Hematopoietic multipotent progenitor cell treated with erythropoietin and hydrocortisone succinate and interleukin-3 and kit ligand, for 15 days (in vitro differentiated cells): ENCODE data around the gene OR6C76.

ENCODE experiments used
- DNase-seq: peaks from one replicate; pipeline ENCODE4 v3.0.0-alpha.2; 2015; ENCODE audit warnings: low spot score

Gene OR6C76

DNA sequence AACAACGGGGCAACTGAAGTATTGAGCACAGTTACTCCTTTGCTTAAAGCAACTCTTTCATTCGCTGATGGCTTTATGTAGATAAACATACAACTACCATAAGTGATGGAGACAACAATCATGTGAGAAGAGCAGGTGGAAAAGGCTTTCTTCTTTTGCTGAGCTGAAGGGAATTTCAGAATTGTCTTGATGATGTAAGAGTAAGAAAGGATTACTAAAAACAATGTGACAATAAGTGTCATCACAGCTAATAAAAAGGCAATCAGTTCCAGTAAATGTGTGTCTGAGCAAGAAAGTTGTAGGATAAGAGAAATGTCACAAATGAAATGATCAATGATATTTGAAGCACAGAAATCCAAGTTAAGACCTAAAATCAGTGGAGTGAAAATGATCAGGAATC, 43.2 kb downstream of the OR6C76 start:
- no peak for DNase-seq

DNA sequence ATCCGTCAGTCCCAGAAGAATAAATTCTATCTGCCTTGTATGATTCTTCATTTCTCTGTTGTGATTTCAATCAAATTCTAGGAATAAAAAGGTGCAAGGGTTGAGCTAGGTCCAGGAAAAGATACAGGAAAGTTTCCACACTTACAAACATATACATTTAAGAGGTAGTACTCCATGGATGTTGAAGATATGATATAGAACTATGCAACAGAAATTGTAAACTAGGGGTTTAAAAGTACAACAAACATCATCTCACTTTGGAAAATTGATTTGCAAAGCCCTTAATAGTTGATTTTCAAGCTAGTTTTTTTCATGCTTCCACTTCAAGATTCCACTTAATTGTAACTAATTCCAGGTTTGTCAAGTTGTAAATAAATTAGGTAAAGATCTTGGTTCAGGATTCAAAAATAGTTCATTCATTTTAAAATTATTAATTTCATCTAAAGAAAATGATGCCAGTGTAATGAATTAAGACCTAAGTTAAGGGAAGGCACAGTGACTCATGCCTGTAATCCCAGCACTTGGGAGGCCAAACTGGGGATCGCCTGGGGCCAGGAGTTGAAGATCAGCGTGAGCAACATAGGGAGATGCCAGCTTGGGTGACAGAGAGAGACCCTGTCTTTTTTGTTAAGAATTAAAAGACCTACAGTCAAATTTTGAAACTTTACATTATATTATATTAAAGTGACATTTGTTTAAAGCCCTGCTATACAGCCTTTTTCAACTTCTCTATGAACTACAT, 44.2 kb downstream of the OR6C76 start, which contains the start of gene OR6C70:
Gene OR6C70 (minus strand): TSS at position 51 of the 742 bp plus-strand sequence. CDS start 0 bp downstream, at position 51.
- DNase-seq: no peak

DNA sequence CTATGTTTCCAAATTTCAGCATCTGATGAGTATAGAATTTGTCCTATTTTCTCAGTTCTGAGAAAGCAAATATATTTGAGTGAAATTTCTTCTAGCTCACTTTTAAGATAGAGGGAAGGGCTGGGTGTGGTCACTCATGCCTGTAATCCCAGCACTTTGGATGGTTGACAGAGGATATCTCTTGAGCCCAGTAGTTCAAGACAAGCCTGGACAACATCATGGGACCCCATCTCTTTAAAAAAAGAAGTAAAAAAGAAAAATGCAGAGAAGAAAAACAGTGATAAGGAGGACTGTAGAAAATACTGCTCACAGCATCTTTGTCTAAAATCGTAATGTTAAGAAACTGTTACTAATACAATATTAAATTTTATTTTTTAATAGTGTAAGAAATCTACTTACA, 46.2 kb downstream of the OR6C76 start:
- DNase-seq: no peak
